AML-193 (cell line): ENCODE measurements around the gene EMID1.

Experiments
- DNase-seq, 2 experiments: peaks; one replicate each; lab custom pipeline; 2025; lab: John Stamatoyannopoulos, UW

The EMID1 gene

GRCh38 chr22:29195118-29195963 is 10.4 kb upstream of the EMID1 start:
- no peak for DNase-seq

DNA sequence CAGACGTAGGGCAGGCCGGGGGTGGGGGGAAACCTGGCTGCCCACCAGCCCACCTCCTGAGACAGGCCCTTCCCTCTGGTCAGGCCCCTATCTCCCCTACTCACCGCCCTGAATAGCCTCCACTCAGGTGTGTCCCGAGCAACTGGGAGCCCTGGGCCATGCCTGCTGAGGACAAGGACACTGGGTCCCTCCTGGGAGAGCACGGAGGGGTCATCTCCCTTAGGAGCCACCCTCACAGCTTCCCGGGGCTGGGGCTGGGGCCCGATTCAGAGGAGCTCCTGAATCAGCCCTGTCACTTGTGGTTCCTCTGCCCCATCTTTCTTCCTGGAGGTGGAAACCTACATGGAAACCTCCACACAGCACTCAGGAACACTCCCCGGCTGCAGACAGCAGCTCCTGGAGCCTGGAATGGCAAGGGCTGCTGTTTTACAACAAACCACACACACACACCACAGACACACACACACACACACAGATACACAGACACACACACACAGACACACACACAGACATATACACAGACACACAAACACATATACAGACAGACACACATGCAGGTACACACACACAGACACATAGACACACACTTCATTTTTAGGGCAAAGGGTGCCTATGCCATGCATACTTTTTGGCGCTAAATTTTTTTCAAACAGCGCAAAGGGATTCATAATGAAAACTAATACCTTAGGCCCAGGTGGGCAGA is 9.6 kb upstream of the EMID1 start:
- no peak for DNase-seq

GRCh38 chr22:29197096-29197495 is 8.6 kb upstream of the EMID1 start:
- DNase-seq: no peak

- no peak for DNase-seq
Observed at GRCh38 chr22:29198240-29198639, 7.5 kb upstream of the EMID1 start.

DNA sequence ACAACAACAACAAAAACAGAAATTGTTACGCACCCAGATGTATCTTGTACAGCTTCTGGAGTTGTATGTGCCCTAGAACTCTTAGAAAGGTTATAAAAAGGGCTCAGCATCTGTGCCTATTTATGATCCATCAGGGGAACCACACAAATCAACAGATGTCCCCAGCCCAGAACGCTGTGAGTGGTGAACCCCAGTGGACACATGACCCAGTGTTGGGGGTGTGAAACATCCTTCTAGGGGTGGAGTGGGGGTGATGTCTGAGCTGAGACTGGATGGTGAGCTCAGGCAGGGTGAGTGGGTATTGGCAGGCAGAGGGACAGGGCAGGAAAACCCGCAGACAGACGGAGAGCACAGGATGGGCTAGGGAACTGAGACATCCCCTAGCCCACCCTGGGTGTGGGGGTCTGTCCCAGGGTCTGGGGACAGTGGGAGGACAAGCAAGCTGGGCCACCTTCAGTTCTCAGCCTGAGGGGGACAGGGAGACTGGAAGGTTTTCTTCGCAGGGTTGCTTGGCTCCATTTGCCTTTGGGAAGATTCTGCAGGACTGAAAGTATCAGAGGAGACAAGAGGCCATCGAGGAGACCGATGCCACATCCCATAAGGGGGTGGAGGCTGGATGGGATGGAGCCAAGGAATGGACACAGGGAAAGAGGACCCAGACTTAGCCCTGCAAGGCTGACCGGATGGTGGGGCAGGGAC is 5.8 kb upstream of the EMID1 start:
- DNase-seq: no peak

GRCh38 chr22:29200901-29201300 is 4.8 kb upstream of the EMID1 start:
- DNase-seq: no peak

DNA sequence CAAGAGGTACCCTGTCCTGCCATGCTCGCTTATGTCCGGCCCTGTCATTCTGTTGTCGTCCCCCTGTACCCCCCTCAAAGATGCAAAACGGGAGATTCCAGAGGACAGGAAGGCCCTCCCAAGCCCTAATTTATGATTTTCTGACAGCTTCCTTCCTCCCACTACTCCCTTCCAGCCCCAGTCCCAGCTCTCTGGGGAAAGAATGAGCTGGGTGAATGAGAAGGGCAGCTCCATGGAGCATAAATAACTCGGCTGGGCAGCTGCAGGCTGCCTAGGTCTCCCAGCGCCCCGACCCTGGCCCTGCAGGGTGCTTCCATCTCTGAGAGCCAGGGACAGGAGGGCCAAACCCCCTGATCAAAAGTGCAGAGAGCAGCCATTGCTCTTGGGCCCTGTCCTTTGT is 3.9 kb upstream of the EMID1 start:
- DNase-seq: no peak

GRCh38 chr22:29202212-29203192 is 3.2 kb upstream of the EMID1 start:
- DNase-seq: peak; percentile 89 to 91

GRCh38 chr22:29203488-29204454 is 1.9 kb upstream of the EMID1 start:
- no peak for DNase-seq

GRCh38 chr22:29204455-29205183 is 1.1 kb upstream of the EMID1 start:
- peak in 1 of 2 experiments; percentile 10 for DNase-seq

DNA sequence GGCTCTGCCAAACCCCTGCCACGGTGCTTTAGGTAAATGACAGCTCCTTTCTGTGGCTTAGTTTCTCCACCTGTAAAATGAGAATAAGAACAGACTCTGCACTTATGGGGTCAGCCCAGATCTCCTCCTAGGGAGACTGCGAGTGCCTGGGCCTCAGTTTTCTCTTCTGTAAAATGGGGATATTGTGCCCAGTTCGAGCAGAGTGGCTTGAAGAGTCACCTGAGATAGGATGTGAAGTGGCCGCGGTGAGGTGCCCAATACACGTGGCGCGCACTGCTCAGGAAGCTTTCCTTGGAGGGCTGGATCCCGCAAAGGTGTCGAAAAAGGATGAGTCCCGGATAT is 473 bp upstream of the EMID1 start:
- DNase-seq: no peak

DNA sequence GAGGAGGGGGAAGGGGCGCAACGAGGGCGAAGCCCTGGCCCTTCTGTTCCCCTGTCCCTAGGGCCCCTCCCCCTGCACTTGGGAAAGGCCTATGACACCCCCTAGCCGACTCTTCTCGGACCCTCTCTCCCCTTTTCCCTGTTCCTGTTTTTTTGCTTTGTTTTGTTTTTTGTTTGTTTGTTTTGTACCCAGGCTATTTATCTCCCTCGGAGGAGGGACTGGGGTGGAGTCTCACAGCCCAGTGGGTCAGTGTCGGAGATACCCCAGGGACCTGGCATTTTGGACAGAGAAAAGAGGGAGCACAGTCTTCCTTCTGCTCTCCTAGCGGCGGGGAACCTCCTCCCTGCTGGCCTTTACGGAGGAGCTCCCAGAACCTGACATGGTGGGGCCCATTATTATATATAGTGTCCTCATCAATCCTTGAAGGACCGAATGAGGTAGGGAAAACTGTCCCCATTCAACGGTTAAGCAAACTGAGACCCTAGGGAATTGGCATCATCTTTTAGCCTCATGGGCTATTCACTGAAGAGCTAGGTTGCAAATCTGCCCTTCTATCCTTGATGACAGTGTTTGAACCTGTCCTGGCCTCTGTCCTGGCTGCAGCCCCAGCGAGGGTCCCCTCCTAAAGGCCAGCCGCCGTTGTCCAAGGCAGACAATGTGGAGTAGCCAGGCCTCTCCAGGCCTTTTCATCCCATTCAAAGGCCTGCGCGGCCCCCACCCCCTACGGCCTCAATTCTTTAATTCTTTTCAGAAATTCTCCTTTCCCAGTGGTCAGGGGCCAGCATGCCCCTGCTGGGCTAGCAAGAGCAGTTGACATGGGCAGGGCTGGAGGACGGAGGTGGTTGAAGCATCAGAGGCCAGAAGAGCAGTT is 911 bp downstream of the EMID1 start:
- no peak for DNase-seq

- DNase-seq: no peak
Observed at GRCh38 chr22:29207243-29207550, 1.5 kb downstream of the EMID1 start.

DNA sequence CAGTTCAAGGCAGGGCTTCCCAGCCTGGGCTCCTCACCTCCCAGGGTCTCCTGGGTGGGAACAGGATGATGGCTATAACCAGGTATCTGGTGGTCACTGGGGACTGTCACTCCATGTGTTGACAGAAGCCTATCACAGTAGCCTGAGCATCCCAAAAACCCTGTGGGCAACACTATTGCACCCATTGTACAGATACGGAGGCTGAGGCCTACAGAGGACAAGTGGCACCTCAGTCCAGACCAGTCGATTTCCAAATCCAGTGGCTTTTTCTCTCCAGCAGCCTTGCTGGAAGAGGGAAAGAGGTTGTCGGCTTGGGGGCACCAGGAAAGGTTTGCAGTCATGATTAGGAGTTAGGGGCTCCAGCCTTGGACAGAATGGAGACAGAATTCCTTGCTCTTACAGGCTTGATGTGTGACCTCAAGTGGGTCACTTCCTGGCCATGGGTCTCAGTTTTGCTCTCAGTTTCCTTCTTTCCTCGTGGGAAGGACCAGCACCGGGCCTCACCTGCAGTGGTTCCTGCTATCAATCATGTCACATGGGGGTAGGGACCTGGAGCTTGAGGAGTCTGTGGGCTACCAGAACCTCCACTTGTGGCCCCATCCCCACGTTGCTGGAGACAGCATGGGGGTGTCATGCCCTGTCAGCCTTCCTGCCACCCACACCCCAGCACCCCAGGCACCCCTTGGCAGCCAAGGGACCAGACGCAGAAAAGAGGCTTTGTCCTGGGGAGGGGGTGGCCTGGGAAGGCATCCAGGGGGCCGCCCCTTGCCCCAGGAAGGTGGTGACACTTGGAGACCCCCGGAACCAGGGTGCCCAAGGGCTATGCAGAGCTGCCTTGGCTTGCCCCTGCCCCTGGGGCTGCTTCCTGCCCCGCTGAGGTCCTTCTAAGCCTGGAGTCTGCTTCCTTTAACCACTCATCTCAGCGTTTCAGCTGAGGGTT is 2.1 kb downstream of the EMID1 start:
- DNase-seq: no peak

GRCh38 chr22:29208502-29208862 is 2.8 kb downstream of the EMID1 start:
- DNase-seq: no peak

DNA sequence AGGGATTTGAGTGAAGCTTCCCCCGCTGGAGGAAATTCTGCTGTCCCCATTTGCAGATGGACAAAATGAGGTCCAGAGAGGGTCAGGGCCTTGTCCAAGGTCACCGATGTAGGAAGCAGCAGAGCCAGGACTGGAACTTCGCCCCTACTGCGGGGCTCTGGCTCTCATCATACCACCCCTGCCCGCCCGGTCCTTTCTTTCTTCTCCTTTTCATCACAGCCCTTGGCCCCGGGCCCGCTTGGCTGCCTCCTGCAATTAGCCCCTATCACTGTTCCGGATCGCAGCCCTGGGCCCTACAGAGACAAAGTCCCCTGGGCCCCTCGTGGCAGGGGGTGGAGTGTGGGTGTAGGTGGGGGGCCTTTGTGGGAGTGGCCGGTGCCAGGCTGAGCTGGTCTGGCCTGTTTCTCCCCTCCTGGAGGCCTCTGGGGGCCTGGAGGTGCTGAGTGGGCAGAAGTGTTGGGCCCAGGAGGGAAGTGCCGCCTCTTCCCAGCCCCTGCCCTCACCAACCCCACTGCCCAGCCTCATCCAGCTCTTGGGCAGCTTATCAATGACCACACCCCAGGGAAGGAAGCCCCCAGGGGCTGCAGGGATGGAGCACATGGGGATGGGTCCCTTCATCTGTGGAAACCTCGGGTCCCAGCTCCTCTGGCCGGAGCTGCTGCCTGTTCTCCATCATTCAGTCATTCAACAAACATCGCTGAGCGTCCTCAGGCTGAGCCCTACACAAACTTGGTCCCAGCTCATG is 3.4 kb downstream of the EMID1 start:
- peak in 1 of 2 experiments; percentile 7 for DNase-seq

- no peak for DNase-seq
Observed at GRCh38 chr22:29209624-29209929, 3.9 kb downstream of the EMID1 start.
